HepG2 (cell line): Measurements from ENCODE around the gene PA2G4.

Experiments used
- KDM5B ChIP-seq: sonication (generic); formaldehyde crosslinking; IDR thresholded peaks from 2 replicates; pipeline ENCODE4 v1.4.0; 2020; ENCODE audit warnings: missing genetic modification reagents, mild to moderate bottlenecking, borderline replicate concordance
- POLR2A ChIP-seq, 2 experiments: IDR thresholded peaks; 2 replicates each; pipeline ENCODE4 v1.6.1; 2011; ENCODE audit warnings: low read depth in 2 of 2, low read length in 2 of 2, mild to moderate bottlenecking in 1 of 2, moderate library complexity in 1 of 2; ENCODE audit not compliant: insufficient read depth in 1 of 2
- SMAD3 ChIP-seq: sonication (generic); formaldehyde crosslinking; IDR thresholded peaks from 2 replicates; pipeline ENCODE4 v1.4.0; 2020; ENCODE audit warnings: missing genetic modification reagents
- SP2 ChIP-seq: sonication (generic); formaldehyde crosslinking; IDR thresholded peaks from 2 replicates; pipeline ENCODE4 v1.5.1; 2020; ENCODE audit warnings: mild to moderate bottlenecking, missing genetic modification reagents
- THAP11 ChIP-seq: IDR thresholded peaks from 2 replicates; pipeline ENCODE4 v1.6.1; 2016; ENCODE audit warnings: missing biosample characterization, missing genetic modification reagents
- ZSCAN30 ChIP-seq: sonication (generic); formaldehyde crosslinking; IDR thresholded peaks from 2 replicates; pipeline ENCODE4 v1.5.0; 2020; ENCODE audit warnings: mild to moderate bottlenecking, missing genetic modification reagents
- TF ChIP-seq, protein P1 (sequence below): sonication (generic); formaldehyde crosslinking; IDR thresholded peaks from 2 replicates; pipeline ENCODE4 v1.9.0; 2022; ENCODE audit warnings: missing genetic modification reagents, mild to moderate bottlenecking, borderline replicate concordance
- TF ChIP-seq, protein P2 (sequence below): sonication (generic); formaldehyde crosslinking; IDR thresholded peaks from one replicate; pipeline ENCODE4 v1.5.1; 2020; ENCODE audit warnings: mild to moderate bottlenecking, missing genetic modification reagents; ENCODE audit errors: not compliant biosample characterization
- TF ChIP-seq, protein P3 (sequence below): sonication (generic); formaldehyde crosslinking; IDR thresholded peaks from 2 replicates; pipeline ENCODE4 v1.5.0; 2020; ENCODE audit warnings: mild to moderate bottlenecking, missing genetic modification reagents, moderate library complexity

DNA sequence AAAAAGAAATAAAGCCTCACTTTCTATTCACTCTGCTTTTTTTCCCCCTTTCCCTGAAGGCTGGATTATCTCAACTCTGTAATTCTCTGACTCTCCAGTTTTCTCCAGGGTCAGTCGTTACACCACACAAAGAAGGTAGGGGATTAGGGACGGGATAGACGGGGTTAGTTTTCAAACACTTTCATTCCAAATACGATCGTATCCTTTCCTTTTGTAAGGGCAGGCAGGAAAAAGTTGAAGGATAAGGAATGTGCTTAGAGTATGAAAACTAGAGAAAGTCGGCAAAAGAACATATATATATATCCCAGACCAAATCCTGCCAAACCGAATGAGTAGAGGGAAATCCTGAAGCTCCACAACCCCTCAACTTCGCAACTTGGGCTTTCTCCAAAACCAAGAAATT lies 23.1 kb downstream of the PA2G4 start:
- TF ChIP-seq KDM5B (CRISPR knock-in tag): no peak
- TF ChIP-seq SP2 (CRISPR knock-in tag): no peak
- TF ChIP-seq, protein P1, sequence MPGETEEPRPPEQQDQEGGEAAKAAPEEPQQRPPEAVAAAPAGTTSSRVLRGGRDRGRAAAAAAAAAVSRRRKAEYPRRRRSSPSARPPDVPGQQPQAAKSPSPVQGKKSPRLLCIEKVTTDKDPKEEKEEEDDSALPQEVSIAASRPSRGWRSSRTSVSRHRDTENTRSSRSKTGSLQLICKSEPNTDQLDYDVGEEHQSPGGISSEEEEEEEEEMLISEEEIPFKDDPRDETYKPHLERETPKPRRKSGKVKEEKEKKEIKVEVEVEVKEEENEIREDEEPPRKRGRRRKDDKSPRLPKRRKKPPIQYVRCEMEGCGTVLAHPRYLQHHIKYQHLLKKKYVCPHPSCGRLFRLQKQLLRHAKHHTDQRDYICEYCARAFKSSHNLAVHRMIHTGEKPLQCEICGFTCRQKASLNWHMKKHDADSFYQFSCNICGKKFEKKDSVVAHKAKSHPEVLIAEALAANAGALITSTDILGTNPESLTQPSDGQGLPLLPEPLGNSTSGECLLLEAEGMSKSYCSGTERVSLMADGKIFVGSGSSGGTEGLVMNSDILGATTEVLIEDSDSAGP (CRISPR knock-in tag): no peak
- TF ChIP-seq, protein P2, sequence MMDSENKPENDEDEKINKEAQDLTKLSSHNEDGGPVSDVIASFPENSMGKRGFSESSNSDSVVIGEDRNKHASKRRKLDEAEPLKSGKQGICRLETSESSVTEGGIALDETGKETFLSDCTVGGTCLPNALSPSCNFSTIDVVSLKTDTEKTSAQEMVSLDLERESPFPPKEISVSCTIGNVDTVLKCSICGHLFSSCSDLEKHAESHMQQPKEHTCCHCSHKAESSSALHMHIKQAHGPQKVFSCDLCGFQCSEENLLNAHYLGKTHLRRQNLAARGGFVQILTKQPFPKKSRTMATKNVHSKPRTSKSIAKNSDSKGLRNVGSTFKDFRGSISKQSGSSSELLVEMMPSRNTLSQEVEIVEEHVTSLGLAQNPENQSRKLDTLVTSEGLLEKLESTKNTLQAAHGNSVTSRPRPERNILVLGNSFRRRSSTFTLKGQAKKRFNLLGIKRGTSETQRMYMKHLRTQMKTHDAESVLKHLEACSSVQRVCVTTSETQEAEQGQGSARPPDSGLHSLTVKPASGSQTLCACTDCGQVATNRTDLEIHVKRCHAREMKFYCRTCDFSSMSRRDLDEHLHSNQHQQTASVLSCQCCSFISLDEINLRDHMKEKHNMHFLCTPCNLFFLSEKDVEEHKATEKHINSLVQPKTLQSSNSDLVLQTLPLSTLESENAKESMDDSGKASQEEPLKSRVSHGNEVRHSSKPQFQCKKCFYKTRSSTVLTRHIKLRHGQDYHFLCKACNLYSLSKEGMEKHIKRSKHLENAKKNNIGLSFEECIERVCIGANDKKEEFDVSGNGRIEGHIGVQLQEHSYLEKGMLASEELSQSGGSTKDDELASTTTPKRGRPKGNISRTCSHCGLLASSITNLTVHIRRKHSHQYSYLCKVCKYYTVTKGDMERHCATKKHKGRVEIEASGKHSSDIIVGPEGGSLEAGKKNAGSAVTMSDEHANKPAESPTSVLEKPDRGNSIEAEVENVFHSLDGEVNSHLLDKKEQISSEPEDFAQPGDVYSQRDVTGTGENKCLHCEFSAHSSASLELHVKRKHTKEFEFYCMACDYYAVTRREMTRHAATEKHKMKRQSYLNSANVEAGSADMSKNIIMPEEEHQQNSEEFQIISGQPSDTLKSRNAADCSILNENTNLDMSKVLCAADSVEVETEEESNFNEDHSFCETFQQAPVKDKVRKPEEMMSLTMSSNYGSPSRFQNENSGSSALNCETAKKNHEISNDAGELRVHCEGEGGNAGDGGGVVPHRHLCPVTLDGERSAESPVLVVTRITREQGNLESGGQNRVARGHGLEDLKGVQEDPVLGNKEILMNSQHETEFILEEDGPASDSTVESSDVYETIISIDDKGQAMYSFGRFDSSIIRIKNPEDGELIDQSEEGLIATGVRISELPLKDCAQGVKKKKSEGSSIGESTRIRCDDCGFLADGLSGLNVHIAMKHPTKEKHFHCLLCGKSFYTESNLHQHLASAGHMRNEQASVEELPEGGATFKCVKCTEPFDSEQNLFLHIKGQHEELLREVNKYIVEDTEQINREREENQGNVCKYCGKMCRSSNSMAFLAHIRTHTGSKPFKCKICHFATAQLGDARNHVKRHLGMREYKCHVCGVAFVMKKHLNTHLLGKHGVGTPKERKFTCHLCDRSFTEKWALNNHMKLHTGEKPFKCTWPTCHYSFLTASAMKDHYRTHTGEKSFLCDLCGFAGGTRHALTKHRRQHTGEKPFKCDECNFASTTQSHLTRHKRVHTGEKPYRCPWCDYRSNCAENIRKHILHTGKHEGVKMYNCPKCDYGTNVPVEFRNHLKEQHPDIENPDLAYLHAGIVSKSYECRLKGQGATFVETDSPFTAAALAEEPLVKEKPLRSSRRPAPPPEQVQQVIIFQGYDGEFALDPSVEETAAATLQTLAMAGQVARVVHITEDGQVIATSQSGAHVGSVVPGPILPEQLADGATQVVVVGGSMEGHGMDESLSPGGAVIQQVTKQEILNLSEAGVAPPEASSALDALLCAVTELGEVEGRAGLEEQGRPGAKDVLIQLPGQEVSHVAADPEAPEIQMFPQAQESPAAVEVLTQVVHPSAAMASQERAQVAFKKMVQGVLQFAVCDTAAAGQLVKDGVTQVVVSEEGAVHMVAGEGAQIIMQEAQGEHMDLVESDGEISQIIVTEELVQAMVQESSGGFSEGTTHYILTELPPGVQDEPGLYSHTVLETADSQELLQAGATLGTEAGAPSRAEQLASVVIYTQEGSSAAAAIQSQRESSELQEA: no peak
- TF ChIP-seq, protein P3, sequence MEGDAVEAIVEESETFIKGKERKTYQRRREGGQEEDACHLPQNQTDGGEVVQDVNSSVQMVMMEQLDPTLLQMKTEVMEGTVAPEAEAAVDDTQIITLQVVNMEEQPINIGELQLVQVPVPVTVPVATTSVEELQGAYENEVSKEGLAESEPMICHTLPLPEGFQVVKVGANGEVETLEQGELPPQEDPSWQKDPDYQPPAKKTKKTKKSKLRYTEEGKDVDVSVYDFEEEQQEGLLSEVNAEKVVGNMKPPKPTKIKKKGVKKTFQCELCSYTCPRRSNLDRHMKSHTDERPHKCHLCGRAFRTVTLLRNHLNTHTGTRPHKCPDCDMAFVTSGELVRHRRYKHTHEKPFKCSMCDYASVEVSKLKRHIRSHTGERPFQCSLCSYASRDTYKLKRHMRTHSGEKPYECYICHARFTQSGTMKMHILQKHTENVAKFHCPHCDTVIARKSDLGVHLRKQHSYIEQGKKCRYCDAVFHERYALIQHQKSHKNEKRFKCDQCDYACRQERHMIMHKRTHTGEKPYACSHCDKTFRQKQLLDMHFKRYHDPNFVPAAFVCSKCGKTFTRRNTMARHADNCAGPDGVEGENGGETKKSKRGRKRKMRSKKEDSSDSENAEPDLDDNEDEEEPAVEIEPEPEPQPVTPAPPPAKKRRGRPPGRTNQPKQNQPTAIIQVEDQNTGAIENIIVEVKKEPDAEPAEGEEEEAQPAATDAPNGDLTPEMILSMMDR: no peak
- no peak for TF ChIP-seq THAP11 (CRISPR knock-in tag)
- TF ChIP-seq POLR2A (IDR thresholded peaks at IDR 0.05; ENCODE audit: insufficient read depth in 1 of 2, low read depth in 2 of 2, low read length in 2 of 2): no peak
- TF ChIP-seq ZSCAN30 (CRISPR knock-in tag): no peak
- no peak for TF ChIP-seq SMAD3
